Measurements from ENCODE around the gene TSHZ2.

DNA sequence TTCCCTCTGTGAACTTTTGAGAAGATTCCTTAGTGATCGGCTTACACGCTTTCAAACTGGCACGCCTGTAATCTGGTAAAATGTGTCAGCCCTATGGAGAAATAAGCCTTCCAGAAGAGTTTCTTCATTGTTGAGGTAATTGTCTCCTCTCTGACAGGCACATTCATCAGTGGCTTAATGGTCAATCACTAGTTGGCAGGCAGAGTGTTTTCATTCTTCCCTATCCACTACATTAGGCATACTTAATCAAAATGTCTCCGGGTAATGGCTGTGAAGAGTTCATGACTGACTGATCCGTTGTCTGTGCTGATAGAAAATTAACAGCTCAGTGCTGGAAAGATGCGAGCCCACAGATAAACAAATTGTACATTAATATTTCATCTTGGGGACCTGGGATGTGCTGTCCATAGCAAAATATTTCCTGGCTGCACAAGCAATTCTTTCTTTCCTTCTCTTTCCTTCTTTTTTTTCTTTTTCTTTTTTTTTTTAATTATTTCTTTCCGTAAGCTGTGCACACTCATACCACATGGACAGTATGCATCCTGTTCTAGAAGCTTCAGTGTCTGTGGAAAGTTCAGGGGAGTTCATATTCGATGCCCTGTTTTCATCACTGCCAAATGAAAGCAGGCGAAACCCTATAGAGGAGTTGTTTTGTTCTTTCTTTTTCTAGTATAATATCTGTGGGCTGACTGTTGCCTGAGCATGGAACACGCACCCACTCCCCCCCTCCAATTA, 31.4 kb downstream of the TSHZ2 start:
- TF ChIP-seq TAF1 (IDR thresholded peaks at IDR 0.05; ENCODE audit: borderline replicate concordance, insufficient read depth, low read length) (no peak), POLR2AphosphoS5 (IDR thresholded peaks at IDR 0.05; ENCODE audit: low read depth, low read length) (no peak)

Data from PFSK-1 (cell line).